A549 (cell line): ENCODE data around the gene CFAP46. TPM values are rescaled to one million over a fixed set of nuclear protein-coding genes. Genes with fewer than 3 reads are reported as not detected.
"Not testable (repeated sequence)": the region's sequence is repeated elsewhere in the genome, so short reads cannot be mapped to it uniquely, and the experiment has no call there.

Experiments used
- ATAC-seq, 2 experiments: fragments of 200-7000 bp in 1 of 2; fragments of >200 bp in 1 of 2; cut with Nextera tagmentation in 1 of 2; cut with Tn5 transposase in 1 of 2; 3 replicates each; pipeline versions ENCODE4 v1.8.0 to v1.9.1; 2018 to 2020; ENCODE audit warnings: mild to moderate bottlenecking in 1 of 2, moderate library complexity in 1 of 2
- CTCF ChIA-PET: fragments of 300-600 bp; sonication (Branson Sonifier 250); formaldehyde crosslinking; extraction: SDS; loops from one replicate; lab custom pipeline; 2021; ENCODE audit warnings: antibody characterized with exemption, inconsistent platforms; lab: Yijun Ruan, JAX
- POLR2A ChIA-PET: fragments of 350-600 bp; formaldehyde crosslinking; extraction: SDS; loops from one replicate; lab custom pipeline; 2021; ENCODE audit warnings: antibody characterized with exemption, inconsistent platforms; lab: Yijun Ruan, JAX
- DNase-seq, 2 experiments: peaks; one replicate each; pipeline versions ENCODE4 v3.0.0 to v3.0.0-alpha.2; 2011 to 2016; ENCODE audit warnings: low read depth in 1 of 2, low spot score in 1 of 2
- FAIRE-seq: peaks from 2 replicates; lab custom pipeline; 2011; peaks lifted over from hg19 to GRCh38; lab: Jason Lieb, UNC
- H3K27ac ChIP-seq, 2 experiments: fragments of >200 bp; sonication (Bioruptor Twin); formaldehyde crosslinking; 3 replicates each; pipeline ENCODE4 v1.5.1; 2016 to 2017
- H3K4me1 ChIP-seq: fragments of >200 bp; sonication (Bioruptor Twin); formaldehyde crosslinking; 3 replicates; pipeline ENCODE4 v1.6.1; 2016
- H3K4me2 ChIP-seq: fragments of >200 bp; sonication (Bioruptor Twin); formaldehyde crosslinking; 3 replicates; pipeline ENCODE4 v1.6.1; 2016
- H3K4me3 ChIP-seq: fragments of >200 bp; sonication (Bioruptor Twin); formaldehyde crosslinking; 3 replicates; pipeline ENCODE4 v1.5.1; 2016
- H3K9me3 ChIP-seq: fragments of >200 bp; sonication (Bioruptor Twin); formaldehyde crosslinking; 3 replicates; pipeline ENCODE4 v1.6.1; 2016
- CEBPB ChIP-seq, 2 experiments: fragments of >200 bp in 1 of 2; sonication (Bioruptor Twin) in 1 of 2; formaldehyde crosslinking in 1 of 2; IDR thresholded peaks; 2 replicates each; pipeline ENCODE4 v1.6.1; 2012 to 2016
- EHMT2 ChIP-seq: fragments of 200-600 bp; sonication (generic); IDR thresholded peaks from 2 replicates; pipeline ENCODE4 v1.6.1; 2016; ENCODE audit warnings: antibody characterized with exemption, low read depth, mild to moderate bottlenecking, moderate library complexity
- FOSL2 ChIP-seq, 2 experiments: fragments of 450-650 bp in 1 of 2; fragments of >200 bp in 1 of 2; sonication (Bioruptor Twin) in 1 of 2; formaldehyde crosslinking; IDR thresholded peaks; 2 replicates each; pipeline versions ENCODE4 v1.5.0 to v1.6.1; 2016 to 2020; ENCODE audit warnings: mild to moderate bottlenecking in 1 of 2, moderate library complexity in 1 of 2
- GATA3 ChIP-seq: IDR thresholded peaks from 2 replicates; pipeline ENCODE4 v1.6.1; 2012; ENCODE audit warnings: borderline replicate concordance
- HDAC2 ChIP-seq: fragments of 200-600 bp; sonication (generic); IDR thresholded peaks from 2 replicates; pipeline ENCODE4 v1.6.1; 2016
- HEYL ChIP-seq: fragments of 250-450 bp; sonication (Bioruptor Pico); IDR thresholded peaks from 2 replicates; pipeline ENCODE4 v1.8.0; 2021; ENCODE audit warnings: mild to moderate bottlenecking, moderate library complexity
- HOXB5 ChIP-seq: fragments of 250-450 bp; sonication (Bioruptor Pico); IDR thresholded peaks from 2 replicates; pipeline ENCODE4 v1.5.0; 2020; ENCODE audit warnings: mild to moderate bottlenecking, moderate library complexity
- MAZ ChIP-seq: fragments of 150-350 bp; IDR thresholded peaks from 2 replicates; pipeline ENCODE4 v1.6.1; 2014; ENCODE audit warnings: antibody characterized with exemption, low read depth, low read length, borderline replicate concordance
- MYC ChIP-seq: IDR thresholded peaks from 2 replicates; pipeline ENCODE4 v1.6.1; 2012; ENCODE audit warnings: mild to moderate bottlenecking, inconsistent platforms, low read length, improper control_type of control experiment, borderline replicate concordance
- NR3C1 ChIP-seq: fragments of >200 bp; sonication (Bioruptor Twin); formaldehyde crosslinking; IDR thresholded peaks from 3 replicates; pipeline ENCODE4 v1.6.1; 2017
- POLR2A ChIP-seq: IDR thresholded peaks from 2 replicates; pipeline ENCODE4 v1.6.1; 2012; ENCODE audit warnings: mild to moderate bottlenecking, low read length
- RAD21 ChIP-seq, 2 experiments: fragments of >200 bp in 1 of 2; sonication (Bioruptor Twin) in 1 of 2; formaldehyde crosslinking in 1 of 2; IDR thresholded peaks in 1 of 2; conservative IDR thresholded peaks in 1 of 2; 2 replicates in 1 of 2; 3 replicates in 1 of 2; pipeline ENCODE4 v1.6.1; 2012 to 2018; ENCODE audit warnings: inconsistent platforms in 1 of 2
- RARB ChIP-seq: fragments of 250-450 bp; sonication (Bioruptor Pico); IDR thresholded peaks from 2 replicates; pipeline ENCODE4 v1.8.0; 2021; ENCODE audit warnings: mild to moderate bottlenecking, moderate library complexity
- RNF2 ChIP-seq: fragments of 200-600 bp; sonication (generic); IDR thresholded peaks from 2 replicates; pipeline ENCODE4 v1.6.1; 2016; ENCODE audit warnings: low read depth, mild to moderate bottlenecking, antibody characterized with exemption, moderate library complexity, borderline replicate concordance
- ZC3H11A ChIP-seq: fragments of 450-650 bp; IDR thresholded peaks from 2 replicates; pipeline ENCODE4 v1.6.1; 2014; ENCODE audit warnings: antibody characterized with exemption, mild to moderate bottlenecking
- WGBS: methylation state at CpG from one replicate; pipeline ENCODE4 v1.1.6; 2017; ENCODE audit errors: missing lambda C conversion rate; 5-methylcytosine and 5-hydroxymethylcytosine counted together
- polyA plus RNA-seq, 4 experiments: library from polyadenylated mRNA; depleted of rRNA in 3 of 4; stranded (reverse); fragments of >200 nt; fragmentation: RNase III in 1 of 4; extraction: RNeasy Plus Mini Kit Qiagen cat#74134 plus additional on column Dnase treatment in 1 of 4; gene quantifications; 2 replicates in 3 of 4; 3 replicates in 1 of 4; pipeline ENCODE4 v1.2.3, GENCODE V29; 2011 to 2017
- TF ChIP-seq, protein P1 (sequence below): fragments of 450-650 bp; IDR thresholded peaks from 2 replicates; pipeline ENCODE4 v1.6.1; 2014; ENCODE audit warnings: antibody characterized with exemption
- TF ChIP-seq, protein P2 (sequence below): fragments of 150-350 bp; IDR thresholded peaks from 2 replicates; pipeline ENCODE4 v1.6.1; 2014; ENCODE audit warnings: low read depth, mild to moderate bottlenecking, low read length
- TF ChIP-seq, protein P3 (sequence below): fragments of >200 bp; sonication (Bioruptor Twin); formaldehyde crosslinking; IDR thresholded peaks from 3 replicates; pipeline ENCODE4 v1.5.1; 2016
- TF ChIP-seq, protein P4 (sequence below): fragments of 250-450 bp; sonication (Bioruptor Pico); IDR thresholded peaks from 2 replicates; pipeline ENCODE4 v1.5.0; 2021; ENCODE audit warnings: mild to moderate bottlenecking, moderate library complexity, borderline replicate concordance
- TF ChIP-seq, protein P5 (sequence below): fragments of >200 bp; sonication (Bioruptor Twin); formaldehyde crosslinking; IDR thresholded peaks from 3 replicates; pipeline ENCODE4 v1.6.1; 2016

The CFAP46 gene
- polyA plus RNA-seq, 2 of the 4 experiments (the other 2 are of a cell fraction), result 0.88 to 1.8 TPM

DNA sequence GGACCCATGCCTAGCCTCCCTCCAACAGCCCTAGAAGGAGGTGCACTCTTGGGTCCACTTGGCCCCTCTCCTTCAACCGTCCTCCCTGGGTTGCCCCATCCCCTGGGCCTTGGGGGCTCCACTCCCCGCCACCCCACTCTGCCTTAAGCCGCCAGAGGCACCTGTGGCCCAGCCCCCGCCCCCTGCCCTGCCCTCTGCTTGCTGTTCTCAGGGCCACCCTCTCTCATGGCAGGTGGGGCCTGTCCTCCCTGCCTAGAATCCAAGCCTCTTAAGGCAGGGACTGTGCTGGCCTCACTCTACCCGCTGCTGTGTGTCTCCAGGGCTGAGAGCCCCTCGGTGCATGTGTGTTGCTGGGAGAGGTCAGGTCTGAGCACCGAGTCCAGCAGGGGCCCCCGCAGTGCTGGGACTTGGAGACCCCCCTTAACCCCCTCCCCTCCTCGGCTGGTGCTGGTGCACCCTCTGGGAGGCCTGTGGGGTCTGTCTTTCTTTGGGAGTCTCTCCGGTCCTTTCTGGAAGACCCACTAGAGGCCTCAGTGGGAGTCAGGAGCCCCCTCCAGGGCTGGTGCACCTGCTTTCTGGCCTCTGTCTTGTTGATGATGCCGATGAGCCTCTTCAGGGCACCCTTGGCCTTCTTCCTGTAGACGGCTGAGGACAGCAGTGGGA, 43.8 kb downstream of the CFAP46 start:
- POLR2A ChIA-PET, result no interaction called here
- ATAC-seq, result no peak; a peak in 2 of 6 replicates
- WGBS, result 20% methylated on average over 7 of the region's 12 CpGs
- no peak overlapping the region for H3K4me3 ChIP-seq
- TF ChIP-seq RAD21 (conservative IDR thresholded peaks at IDR 0.05 in 1 of 2, IDR thresholded peaks at IDR 0.05 in 1 of 2), result no peak
- TF ChIP-seq, protein P1, sequence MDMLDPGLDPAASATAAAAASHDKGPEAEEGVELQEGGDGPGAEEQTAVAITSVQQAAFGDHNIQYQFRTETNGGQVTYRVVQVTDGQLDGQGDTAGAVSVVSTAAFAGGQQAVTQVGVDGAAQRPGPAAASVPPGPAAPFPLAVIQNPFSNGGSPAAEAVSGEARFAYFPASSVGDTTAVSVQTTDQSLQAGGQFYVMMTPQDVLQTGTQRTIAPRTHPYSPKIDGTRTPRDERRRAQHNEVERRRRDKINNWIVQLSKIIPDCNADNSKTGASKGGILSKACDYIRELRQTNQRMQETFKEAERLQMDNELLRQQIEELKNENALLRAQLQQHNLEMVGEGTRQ, result no peak
- TF ChIP-seq, protein P2, sequence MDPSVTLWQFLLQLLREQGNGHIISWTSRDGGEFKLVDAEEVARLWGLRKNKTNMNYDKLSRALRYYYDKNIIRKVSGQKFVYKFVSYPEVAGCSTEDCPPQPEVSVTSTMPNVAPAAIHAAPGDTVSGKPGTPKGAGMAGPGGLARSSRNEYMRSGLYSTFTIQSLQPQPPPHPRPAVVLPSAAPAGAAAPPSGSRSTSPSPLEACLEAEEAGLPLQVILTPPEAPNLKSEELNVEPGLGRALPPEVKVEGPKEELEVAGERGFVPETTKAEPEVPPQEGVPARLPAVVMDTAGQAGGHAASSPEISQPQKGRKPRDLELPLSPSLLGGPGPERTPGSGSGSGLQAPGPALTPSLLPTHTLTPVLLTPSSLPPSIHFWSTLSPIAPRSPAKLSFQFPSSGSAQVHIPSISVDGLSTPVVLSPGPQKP, result no peak
- TF ChIP-seq RNF2, result no peak
- TF ChIP-seq POLR2A, result no peak
- TF ChIP-seq MYC, result no peak
- TF ChIP-seq MAZ, result no peak
- no peak for TF ChIP-seq HEYL (CRISPR knock-in tag)
- TF ChIP-seq NR3C1, result no peak
- TF ChIP-seq ZC3H11A, result no peak
- TF ChIP-seq, protein P3, sequence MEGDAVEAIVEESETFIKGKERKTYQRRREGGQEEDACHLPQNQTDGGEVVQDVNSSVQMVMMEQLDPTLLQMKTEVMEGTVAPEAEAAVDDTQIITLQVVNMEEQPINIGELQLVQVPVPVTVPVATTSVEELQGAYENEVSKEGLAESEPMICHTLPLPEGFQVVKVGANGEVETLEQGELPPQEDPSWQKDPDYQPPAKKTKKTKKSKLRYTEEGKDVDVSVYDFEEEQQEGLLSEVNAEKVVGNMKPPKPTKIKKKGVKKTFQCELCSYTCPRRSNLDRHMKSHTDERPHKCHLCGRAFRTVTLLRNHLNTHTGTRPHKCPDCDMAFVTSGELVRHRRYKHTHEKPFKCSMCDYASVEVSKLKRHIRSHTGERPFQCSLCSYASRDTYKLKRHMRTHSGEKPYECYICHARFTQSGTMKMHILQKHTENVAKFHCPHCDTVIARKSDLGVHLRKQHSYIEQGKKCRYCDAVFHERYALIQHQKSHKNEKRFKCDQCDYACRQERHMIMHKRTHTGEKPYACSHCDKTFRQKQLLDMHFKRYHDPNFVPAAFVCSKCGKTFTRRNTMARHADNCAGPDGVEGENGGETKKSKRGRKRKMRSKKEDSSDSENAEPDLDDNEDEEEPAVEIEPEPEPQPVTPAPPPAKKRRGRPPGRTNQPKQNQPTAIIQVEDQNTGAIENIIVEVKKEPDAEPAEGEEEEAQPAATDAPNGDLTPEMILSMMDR, result no peak
- no peak for TF ChIP-seq HDAC2
- TF ChIP-seq FOSL2 (IDR thresholded peaks at IDR 0.05), result no peak
- no peak for TF ChIP-seq FOSL2 (CRISPR knock-in tag; IDR thresholded peaks at IDR 0.05)
- TF ChIP-seq GATA3, result no peak
- TF ChIP-seq, protein P4, sequence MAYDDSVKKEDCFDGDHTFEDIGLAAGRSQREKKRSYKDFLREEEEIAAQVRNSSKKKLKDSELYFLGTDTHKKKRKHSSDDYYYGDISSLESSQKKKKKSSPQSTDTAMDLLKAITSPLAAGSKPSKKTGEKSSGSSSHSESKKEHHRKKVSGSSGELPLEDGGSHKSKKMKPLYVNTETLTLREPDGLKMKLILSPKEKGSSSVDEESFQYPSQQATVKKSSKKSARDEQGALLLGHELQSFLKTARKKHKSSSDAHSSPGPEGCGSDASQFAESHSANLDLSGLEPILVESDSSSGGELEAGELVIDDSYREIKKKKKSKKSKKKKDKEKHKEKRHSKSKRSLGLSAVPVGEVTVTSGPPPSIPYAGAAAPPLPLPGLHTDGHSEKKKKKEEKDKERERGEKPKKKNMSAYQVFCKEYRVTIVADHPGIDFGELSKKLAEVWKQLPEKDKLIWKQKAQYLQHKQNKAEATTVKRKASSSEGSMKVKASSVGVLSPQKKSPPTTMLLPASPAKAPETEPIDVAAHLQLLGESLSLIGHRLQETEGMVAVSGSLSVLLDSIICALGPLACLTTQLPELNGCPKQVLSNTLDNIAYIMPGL (CRISPR knock-in tag), result no peak
- TF ChIP-seq, all 56 proteins: peak for 0
- H3K4me1 ChIP-seq, result no peaks in the 10 kb centered on the region
- peaks cover 4% of the 10 kb centered on the region; the same call in 1 of the 3 replicates for H3K9me3 ChIP-seq
- no peak overlapping the region for H3K27ac ChIP-seq
- H3K4me2 ChIP-seq, result no peak overlapping the region
- CTCF ChIA-PET, result no interaction called here
- FAIRE-seq, result no peak
- DNase-seq, result no peak

DNA sequence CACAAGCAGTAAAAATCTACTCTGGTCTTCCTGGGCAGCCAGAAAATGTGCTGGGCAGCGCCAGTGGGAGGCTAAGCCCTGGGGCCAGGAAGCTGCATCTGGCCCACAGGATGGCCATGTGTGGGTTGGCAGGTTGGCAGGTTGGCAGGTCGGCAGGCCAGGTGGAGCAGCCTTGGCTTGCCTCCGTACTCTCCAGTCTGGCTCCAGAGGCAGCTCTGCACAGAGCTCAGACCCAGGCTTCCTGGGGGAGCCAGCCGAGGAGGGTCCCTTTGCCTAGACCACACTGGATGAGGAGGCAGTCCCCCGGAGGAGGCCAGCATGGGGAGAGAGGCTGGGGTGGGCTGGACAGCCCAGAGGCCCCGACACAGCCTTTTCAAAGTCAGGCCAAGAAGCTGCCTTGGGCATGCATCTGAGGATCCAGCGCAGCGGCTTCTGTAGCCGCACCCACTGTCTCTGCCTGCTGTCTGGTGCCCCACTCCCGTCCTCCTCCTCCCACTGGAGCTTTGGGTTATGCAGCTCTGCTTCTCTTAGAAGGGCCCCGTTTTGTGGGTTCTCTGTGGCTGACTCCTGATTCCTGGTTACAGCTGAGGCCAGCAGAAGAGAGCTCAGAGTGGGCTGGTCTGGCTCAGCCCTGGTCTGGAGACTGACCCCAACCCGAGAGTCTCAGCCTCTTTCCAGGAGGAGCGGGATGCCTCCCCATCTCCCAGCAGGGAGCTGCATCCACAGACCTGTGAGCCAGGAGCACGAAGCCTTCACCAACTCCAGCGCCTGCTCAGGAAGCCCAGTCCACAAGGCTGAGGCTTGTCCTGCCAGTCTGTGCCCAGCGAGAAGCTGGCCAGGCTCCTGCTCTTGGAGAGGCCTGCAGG, 44.6 kb downstream of the CFAP46 start:
- Histone ChIP-seq H3K27ac (no peak overlapping the region), H3K4me1 (no peaks in the 10 kb centered on the region), H3K9me3 (peaks cover 4% of the 10 kb centered on the region; the same call in 1 of the 3 replicates), H3K4me2 (no peak overlapping the region), H3K4me3 (no peak overlapping the region)
- DNase-seq (no peak), FAIRE-seq (no peak), ATAC-seq (peak in 1 of 2 experiments; percentile 36; a peak in 3 of 6 replicates)
- 32% methylated on average over 13 of the region's 16 CpGs for WGBS
- TF ChIP-seq, protein P5, sequence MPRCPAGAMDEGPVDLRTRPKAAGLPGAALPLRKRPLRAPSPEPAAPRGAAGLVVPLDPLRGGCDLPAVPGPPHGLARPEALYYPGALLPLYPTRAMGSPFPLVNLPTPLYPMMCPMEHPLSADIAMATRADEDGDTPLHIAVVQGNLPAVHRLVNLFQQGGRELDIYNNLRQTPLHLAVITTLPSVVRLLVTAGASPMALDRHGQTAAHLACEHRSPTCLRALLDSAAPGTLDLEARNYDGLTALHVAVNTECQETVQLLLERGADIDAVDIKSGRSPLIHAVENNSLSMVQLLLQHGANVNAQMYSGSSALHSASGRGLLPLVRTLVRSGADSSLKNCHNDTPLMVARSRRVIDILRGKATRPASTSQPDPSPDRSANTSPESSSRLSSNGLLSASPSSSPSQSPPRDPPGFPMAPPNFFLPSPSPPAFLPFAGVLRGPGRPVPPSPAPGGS, result no peak
- TF ChIP-seq RNF2 (no peak), EHMT2 (no peak), ZC3H11A (no peak), HOXB5 (CRISPR knock-in tag) (no peak), CEBPB (IDR thresholded peaks at IDR 0.05) (no peak), RARB (CRISPR knock-in tag) (no peak)
- POLR2A ChIA-PET, result no interaction called here
- CTCF ChIA-PET, result interaction anchor here (0.5 to 0.9 kb wide), 3 partner anchors 12 to 291 kb away, joined by 3 read pairs; no protein-coding TSS in a partner anchor

DNA sequence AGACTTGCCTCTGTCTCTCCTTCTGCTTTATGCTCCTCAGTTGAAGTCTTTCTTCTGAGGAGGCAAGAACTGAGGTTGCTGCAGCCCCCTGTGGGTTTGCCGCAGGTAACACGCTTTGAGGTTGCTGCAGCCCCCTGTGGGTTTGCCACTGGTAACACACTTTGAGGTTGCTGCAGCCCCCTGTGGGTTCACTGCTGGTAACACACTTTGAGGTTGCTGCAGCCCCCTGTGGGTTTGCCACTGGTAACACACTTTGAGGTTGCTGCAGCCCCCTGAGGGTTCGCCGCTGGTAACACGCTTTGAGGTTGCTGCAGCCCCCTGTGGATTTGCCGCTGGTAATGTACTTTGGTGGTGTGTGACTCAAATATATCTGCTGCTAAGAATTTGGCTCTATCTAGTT, 48.6 kb downstream of the CFAP46 start:
- H3K4me1 ChIP-seq, POLR2A ChIA-PET, H3K9me3 ChIP-seq, H3K4me3 ChIP-seq, H3K4me2 ChIP-seq, FAIRE-seq, H3K27ac ChIP-seq: not testable (repeated sequence)
- peak; percentile 37 to 57; a peak in 3 of 6 replicates for ATAC-seq
- peak; percentile 25 to 53 for DNase-seq
- CTCF ChIA-PET, result interaction anchor here (1.2 to 2.6 kb wide), 4 partner anchors 11 to 45 kb away, joined by 3 to 11 read pairs (median 4); no protein-coding TSS in a partner anchor
- WGBS, result 48% methylated on average over 6 of the region's 6 CpGs
